HepG2 (cell line): ENCODE results near the gene ANO9. TPM values are rescaled to one million over a fixed set of nuclear protein-coding genes. Genes with fewer than 3 reads are reported as not detected.

ENCODE experiments used
- AHR ChIP-seq: IDR thresholded peaks from 2 replicates; pipeline ENCODE4 v1.6.1; 2018; ENCODE audit warnings: missing genetic modification reagents, missing compliant biosample characterization
- BHLHE40 ChIP-seq: IDR thresholded peaks from 2 replicates; pipeline ENCODE4 v1.6.1; 2011; ENCODE audit warnings: low read length, improper control_type of control experiment
- CHD4 ChIP-seq: fragments of 200-600 bp; sonication (generic); IDR thresholded peaks from 2 replicates; pipeline ENCODE4 v1.7.0; 2017; ENCODE audit warnings: mild to moderate bottlenecking, low read length, borderline replicate concordance
- DZIP1 ChIP-seq: sonication (generic); formaldehyde crosslinking; IDR thresholded peaks from 2 replicates; pipeline ENCODE4 v1.5.0; 2020; ENCODE audit warnings: mild to moderate bottlenecking, missing genetic modification reagents
- EP300 ChIP-seq, 3 experiments: sonication (generic) in 1 of 3; formaldehyde crosslinking in 1 of 3; IDR thresholded peaks; 2 replicates each; pipeline versions ENCODE4 v1.5.1 to v1.6.1; 2011 to 2020; ENCODE audit warnings: low read depth in 2 of 3, low read length in 2 of 3, borderline replicate concordance in 1 of 3, improper control_type of control experiment in 1 of 3, mild to moderate bottlenecking in 1 of 3, missing genetic modification reagents in 1 of 3, moderate library complexity in 1 of 3
- GPN1 ChIP-seq: sonication (generic); formaldehyde crosslinking; IDR thresholded peaks from 2 replicates; pipeline ENCODE4 v1.5.1; 2020; ENCODE audit warnings: missing genetic modification reagents, borderline replicate concordance
- KDM1A ChIP-seq: IDR thresholded peaks from 2 replicates; pipeline ENCODE4 v1.6.1; 2016; ENCODE audit warnings: missing compliant biosample characterization
- MXD1 ChIP-seq: sonication (generic); formaldehyde crosslinking; IDR thresholded peaks from 2 replicates; pipeline ENCODE4 v1.4.0; 2020; ENCODE audit warnings: mild to moderate bottlenecking, missing genetic modification reagents
- NFIB ChIP-seq: sonication (generic); formaldehyde crosslinking; IDR thresholded peaks from 2 replicates; pipeline ENCODE4 v1.9.0; 2021; ENCODE audit warnings: missing genetic modification reagents, mild to moderate bottlenecking, borderline replicate concordance
- RAD21 ChIP-seq: fragments of 450-650 bp; formaldehyde crosslinking; IDR thresholded peaks from 2 replicates; pipeline ENCODE4 v1.5.0; 2020; ENCODE audit warnings: mild to moderate bottlenecking
- RBFOX2 ChIP-seq: fragments of 200-400 bp; formaldehyde crosslinking; IDR thresholded peaks from 2 replicates; pipeline ENCODE4 v1.6.1; 2017; ENCODE audit warnings: low read depth, mild to moderate bottlenecking, low read length
- SMAD9 ChIP-seq: sonication (generic); formaldehyde crosslinking; IDR thresholded peaks from 2 replicates; pipeline ENCODE4 v1.5.1; 2020; ENCODE audit warnings: mild to moderate bottlenecking, missing genetic modification reagents
- SP5 ChIP-seq: IDR thresholded peaks from 2 replicates; pipeline ENCODE4 v1.6.1; 2016; ENCODE audit warnings: low read depth, borderline replicate concordance
- SRSF1 ChIP-seq: fragments of 200-400 bp; formaldehyde crosslinking; optimal IDR thresholded peaks from 2 replicates; pipeline ENCODE3; 2017; ENCODE audit warnings: mild to moderate bottlenecking, low read depth, low read length, moderate library complexity
- STAT5B ChIP-seq: sonication (generic); formaldehyde crosslinking; IDR thresholded peaks from 2 replicates; pipeline ENCODE4 v1.4.0; 2020; ENCODE audit warnings: missing genetic modification reagents
- ZNF12 ChIP-seq: sonication (generic); formaldehyde crosslinking; IDR thresholded peaks from 2 replicates; pipeline ENCODE4 v1.5.0; 2020; ENCODE audit warnings: missing genetic modification reagents
- ZNF143 ChIP-seq: sonication (generic); formaldehyde crosslinking; IDR thresholded peaks from 2 replicates; pipeline ENCODE4 v1.4.0; 2020; ENCODE audit warnings: missing genetic modification reagents
- ZNF205 ChIP-seq: IDR thresholded peaks from 2 replicates; pipeline ENCODE4 v1.6.1; 2018; ENCODE audit warnings: missing biosample characterization, missing genetic modification reagents
- ZNF33B ChIP-seq: sonication (generic); formaldehyde crosslinking; IDR thresholded peaks from 2 replicates; pipeline ENCODE4 v1.5.1; 2020; ENCODE audit warnings: mild to moderate bottlenecking, missing genetic modification reagents
- ZNF468 ChIP-seq: sonication (generic); formaldehyde crosslinking; IDR thresholded peaks from 2 replicates; pipeline ENCODE4 v1.8.0; 2022; ENCODE audit warnings: mild to moderate bottlenecking, moderate library complexity, missing genetic modification reagents
- ZNF589 ChIP-seq: sonication (generic); formaldehyde crosslinking; conservative IDR thresholded peaks from 2 replicates; pipeline ENCODE4 v1.8.0; 2022; ENCODE audit warnings: mild to moderate bottlenecking, moderate library complexity, missing genetic modification reagents
- ZNF841 ChIP-seq: sonication (generic); formaldehyde crosslinking; IDR thresholded peaks from 2 replicates; pipeline ENCODE4 v1.8.1; 2023; ENCODE audit warnings: missing genetic modification reagents, borderline replicate concordance
- polyA plus RNA-seq, 8 experiments: library from polyadenylated mRNA; depleted of rRNA in 3 of 8; stranded (reverse) in 7 of 8; unstranded in 1 of 8; fragments of >200 nt; fragmentation: Illumina TruSeq in 4 of 8; extraction: Trizol in 4 of 8; gene quantifications; 2 replicates each; pipeline versions ENCODE4 v1.2.1 to v1.2.3, GENCODE V29; 2011 to 2016; ENCODE audit warnings: low read depth in 4 of 8, missing spikeins in 1 of 8, mixed read lengths in 1 of 8; ENCODE audit not compliant: insufficient read depth in 1 of 8
- total RNA-seq, 5 experiments: library from RNA; depleted of rRNA; stranded (reverse); fragments of >200 nt; fragmentation: Illumina TruSeq; extraction: Trizol; gene quantifications; 2 replicates each; pipeline ENCODE4 v1.2.3, GENCODE V29; 2016; ENCODE audit warnings: low read depth in 1 of 5
- TF ChIP-seq, protein P1 (sequence below): sonication (generic); formaldehyde crosslinking; IDR thresholded peaks from 2 replicates; pipeline ENCODE4 v1.9.0; 2021; ENCODE audit warnings: missing genetic modification reagents, mild to moderate bottlenecking, borderline replicate concordance
- TF ChIP-seq, protein P2 (sequence below): sonication (generic); formaldehyde crosslinking; IDR thresholded peaks from 2 replicates; pipeline ENCODE4 v1.4.0; 2020; ENCODE audit warnings: mild to moderate bottlenecking, missing genetic modification reagents

The ANO9 gene
- total and polyA plus RNA-seq, 2 of the 13 experiments (the other 11 are each of a cell fraction or from before 2014, with no cell fraction given): 8.9 to 14.3 TPM

DNA sequence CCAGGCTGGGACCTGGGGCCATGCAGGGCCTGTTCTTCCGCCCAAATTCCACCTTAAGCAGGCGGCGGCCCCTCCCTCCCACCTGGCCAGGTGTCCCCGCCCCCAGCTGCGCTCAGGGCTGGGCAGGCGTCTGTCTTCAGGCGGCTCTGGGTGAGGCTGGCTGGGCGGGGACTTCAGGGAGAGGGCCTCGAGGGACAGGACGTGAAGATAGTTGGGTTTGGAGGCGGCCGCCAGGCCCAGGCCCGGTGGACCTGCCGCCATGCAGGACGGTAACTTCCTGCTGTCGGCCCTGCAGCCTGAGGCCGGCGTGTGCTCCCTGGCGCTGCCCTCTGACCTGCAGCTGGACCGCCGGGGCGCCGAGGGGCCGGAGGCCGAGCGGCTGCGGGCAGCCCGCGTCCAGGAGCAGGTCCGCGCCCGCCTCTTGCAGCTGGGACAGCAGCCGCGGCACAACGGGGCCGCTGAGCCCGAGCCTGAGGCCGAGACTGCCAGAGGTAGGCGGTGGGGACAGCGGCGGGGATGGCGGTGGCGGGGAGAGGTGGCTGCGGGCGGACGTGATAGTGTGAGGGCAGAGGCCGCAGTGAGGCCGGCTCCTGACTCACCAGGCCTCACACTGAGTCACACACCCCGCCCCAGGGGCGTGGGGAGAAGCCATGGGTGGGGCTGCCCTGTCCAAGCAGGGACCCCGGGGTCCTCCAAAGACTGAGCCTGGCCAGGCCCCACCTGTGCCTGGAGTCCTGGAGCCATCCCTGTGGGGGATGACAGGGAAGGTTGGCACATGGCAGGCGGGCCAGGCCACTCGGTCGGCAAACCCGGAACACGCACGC lies 47.6 kb downstream of the ANO9 start, which contains the start of gene PKP3 (continued):
- no peak for TF ChIP-seq ZNF841
- peak; percentile 89; the same call in 1 of the 2 replicates for TF ChIP-seq MXD1 (CRISPR knock-in tag)
- TF ChIP-seq RBFOX2: peak; percentile 83
- no peak for TF ChIP-seq ZNF12
- no peak for TF ChIP-seq DZIP1 (CRISPR knock-in tag)
- no peak for TF ChIP-seq NFIB (CRISPR knock-in tag)
- TF ChIP-seq, protein P1, sequence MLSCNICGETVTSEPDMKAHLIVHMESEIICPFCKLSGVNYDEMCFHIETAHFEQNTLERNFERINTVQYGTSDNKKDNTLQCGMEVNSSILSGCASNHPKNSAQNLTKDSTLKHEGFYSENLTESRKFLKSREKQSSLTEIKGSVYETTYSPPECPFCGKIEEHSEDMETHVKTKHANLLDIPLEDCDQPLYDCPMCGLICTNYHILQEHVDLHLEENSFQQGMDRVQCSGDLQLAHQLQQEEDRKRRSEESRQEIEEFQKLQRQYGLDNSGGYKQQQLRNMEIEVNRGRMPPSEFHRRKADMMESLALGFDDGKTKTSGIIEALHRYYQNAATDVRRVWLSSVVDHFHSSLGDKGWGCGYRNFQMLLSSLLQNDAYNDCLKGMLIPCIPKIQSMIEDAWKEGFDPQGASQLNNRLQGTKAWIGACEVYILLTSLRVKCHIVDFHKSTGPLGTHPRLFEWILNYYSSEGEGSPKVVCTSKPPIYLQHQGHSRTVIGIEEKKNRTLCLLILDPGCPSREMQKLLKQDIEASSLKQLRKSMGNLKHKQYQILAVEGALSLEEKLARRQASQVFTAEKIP (CRISPR knock-in tag): no peak
- no peak for TF ChIP-seq AHR
- TF ChIP-seq RAD21 (CRISPR knock-in tag): no peak
- peak; percentile 66; the same call in 1 of the 2 replicates for TF ChIP-seq SMAD9 (CRISPR knock-in tag)
- TF ChIP-seq CHD4: no peak
- TF ChIP-seq BHLHE40: no peak
- no peak for TF ChIP-seq KDM1A (CRISPR knock-in tag)
- no peak for TF ChIP-seq ZNF143
- TF ChIP-seq STAT5B (CRISPR knock-in tag): no peak
- TF ChIP-seq GPN1: no peak; the same call in 1 of the 2 replicates
- no peak; the same call in 1 of the 2 replicates for TF ChIP-seq SP5 (CRISPR knock-in tag)
- no peak for TF ChIP-seq ZNF589 (CRISPR knock-in tag)
- TF ChIP-seq SRSF1: peak; percentile 12
- TF ChIP-seq, protein P2, sequence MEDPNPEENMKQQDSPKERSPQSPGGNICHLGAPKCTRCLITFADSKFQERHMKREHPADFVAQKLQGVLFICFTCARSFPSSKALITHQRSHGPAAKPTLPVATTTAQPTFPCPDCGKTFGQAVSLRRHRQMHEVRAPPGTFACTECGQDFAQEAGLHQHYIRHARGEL: no peak
- TF ChIP-seq ZNF33B (CRISPR knock-in tag): no peak
- TF ChIP-seq ZNF468: no peak
- TF ChIP-seq EP300 (IDR thresholded peaks at IDR 0.05; ENCODE audit: low read depth in 2 of 2, low read length in 2 of 2): no peak
- no peak for TF ChIP-seq EP300 (CRISPR knock-in tag; IDR thresholded peaks at IDR 0.05; ENCODE audit: borderline replicate concordance)
- TF ChIP-seq ZNF205 (CRISPR knock-in tag): no peak
